Measurements from ENCODE around the gene CORIN.

- TF ChIP-seq CTCF (IDR thresholded peaks at IDR 0.05) (no peak), POLR2AphosphoS5 (IDR thresholded peaks at IDR 0.05) (no peak), POLR2A (IDR thresholded peaks at IDR 0.05) (no peak), EP300 (IDR thresholded peaks at IDR 0.05) (no peak)
Measured at GRCh38 chr4:47698837-47699236, 139.0 kb downstream of the CORIN start.

Data from stomach (tissue), 4 donors.